ENCODE measurements around the gene TM6SF1.
A peak's percentile ranks its signal among the peaks of the same experiment; 100 is the strongest.
"Not testable (repeated sequence)": the region's sequence is repeated elsewhere in the genome, so short reads cannot be mapped to it uniquely, and the experiment has no call there.

Gene TM6SF1

DNA sequence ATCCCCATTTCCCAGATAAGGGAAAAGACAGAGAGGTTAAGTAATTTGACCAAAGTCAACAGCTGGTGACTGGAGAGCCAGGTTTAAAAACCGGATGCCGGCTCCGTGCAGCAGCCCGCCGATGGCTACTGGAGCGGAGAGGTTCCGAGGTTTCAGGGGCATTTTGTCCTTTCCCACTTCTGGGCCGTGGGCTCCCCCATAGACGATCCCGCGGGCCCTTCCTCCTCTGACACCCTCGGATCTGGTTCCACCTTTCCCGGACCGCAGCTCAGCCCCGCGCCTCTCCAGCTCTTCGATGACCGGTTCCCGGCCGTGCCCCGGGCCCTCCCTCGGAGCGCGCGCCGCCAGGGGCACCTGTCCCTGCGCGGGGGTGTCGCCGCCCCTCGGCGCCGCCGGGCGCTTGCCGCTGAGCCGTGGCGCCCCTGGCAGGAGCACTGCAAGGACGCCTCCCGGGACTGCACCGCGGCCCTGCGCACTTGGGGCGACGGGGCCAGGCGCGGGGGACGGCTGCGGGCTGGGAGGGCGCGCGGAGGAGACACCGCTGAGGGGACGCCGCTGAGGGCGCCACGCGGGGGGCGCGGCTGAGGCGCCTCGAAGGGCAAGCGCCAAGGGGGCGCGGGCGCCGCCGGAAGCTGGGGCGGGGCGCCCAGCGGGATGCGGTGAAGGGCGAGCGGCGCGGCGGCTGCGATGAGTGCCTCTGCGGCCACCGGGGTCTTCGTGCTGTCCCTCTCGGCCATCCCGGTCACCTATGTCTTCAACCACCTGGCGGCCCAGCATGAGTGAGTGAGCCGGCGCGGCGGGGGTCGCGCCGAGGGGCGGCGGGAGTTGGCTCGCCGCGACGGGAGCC lies at the start of gene TM6SF1:
TSS of gene TM6SF1 (plus strand) at position 652 of the 847 bp plus-strand sequence. CDS start at position 688, 36 bp downstream.
- DNase-seq (ENCODE audit: low read depth in 2 of 2): no peak

DNA sequence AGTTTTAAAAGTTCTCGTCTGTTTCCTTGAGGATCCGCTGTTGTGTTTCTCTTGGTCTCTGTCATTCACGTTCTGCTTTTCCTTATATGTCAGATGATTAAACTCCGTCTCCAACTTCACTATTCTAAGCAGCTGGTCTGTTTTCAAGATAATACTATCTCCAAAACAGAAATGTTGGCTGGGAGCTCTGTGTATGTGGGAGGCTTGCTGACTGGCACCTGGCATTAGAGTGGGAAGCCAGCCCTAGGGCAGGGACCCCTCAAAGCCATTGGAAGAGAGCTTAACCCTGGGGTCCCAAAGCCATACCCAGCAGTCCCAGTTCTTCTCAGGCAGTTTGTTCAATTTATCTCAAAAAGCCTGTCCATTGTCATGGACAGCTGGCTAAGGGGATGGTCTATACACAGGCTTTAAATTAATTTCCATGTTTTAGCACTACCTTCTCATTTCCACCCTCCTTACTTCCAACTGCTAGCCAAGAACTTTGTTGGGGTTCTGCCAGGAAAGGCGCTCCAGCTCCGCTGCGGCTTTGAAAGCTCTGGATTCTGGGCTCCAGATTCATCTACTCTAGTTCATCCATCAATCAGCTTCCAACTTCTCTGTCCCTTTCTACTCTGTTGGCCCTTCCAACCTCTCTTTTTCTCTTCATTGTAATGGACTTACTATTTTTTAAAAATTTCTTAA lies 49.6 kb upstream of the TM6SF1 start:
- DNase-seq (ENCODE audit: low read depth in 2 of 2): no peak

DNA sequence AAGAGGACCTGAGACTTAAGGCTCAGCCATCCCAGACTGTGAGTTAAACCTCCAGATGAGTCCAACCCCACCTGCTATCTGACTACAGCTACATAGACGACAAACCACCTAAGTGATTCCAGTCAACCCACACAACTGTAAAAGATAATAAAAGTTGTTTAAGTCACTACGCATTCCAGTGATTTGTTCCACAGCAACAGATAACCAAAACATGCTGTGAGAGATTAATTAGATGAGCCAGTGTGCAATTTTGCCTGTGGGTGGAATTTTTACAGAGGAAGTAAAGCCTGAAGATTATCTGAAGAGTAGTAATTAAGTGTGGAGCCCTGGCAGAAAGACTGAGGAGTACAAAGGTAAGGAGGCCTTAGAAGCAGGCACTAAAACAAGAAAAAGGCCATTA lies 45.8 kb upstream of the TM6SF1 start:
- no peak for DNase-seq (ENCODE audit: low read depth in 2 of 2)

DNA sequence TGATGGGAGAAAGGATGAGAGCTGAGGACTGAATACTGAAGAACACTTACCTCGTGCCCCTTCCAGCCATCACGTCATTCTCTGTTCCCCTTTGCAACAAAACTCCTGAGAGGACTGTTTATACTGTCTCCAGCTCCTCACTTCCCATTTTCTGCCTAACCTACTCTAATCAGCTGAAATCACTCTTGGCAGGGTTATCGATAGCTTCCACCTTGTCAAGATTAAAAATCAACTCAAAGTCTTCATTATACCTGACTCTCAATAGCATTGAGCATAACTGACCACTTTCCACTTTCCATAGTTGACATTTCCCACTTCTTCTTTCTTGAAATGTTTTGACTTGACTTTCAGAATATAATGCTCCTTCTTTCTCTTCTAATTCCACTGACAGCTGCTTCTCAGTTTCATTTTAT lies 44.7 kb upstream of the TM6SF1 start:
- no peak for DNase-seq (ENCODE audit: low read depth in 2 of 2)

DNA sequence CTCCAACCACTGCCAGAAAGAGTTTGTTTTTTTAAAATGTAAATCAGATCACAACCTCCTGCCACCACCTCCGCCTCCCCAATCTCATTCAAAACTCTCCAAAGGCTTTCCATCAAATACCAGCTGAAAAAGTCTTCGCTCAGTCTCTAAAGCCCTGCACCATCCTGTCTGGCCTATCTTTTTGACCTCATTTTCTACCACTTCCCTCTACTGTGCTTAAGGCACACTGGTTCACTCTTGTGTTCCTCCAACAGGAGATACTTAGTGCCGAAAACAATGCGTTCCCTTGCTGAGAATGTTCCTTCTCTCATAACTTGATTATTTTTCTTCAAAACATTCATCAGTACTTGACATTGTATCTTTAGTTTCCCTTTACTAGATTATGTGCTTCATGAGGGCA lies 43.9 kb upstream of the TM6SF1 start:
- no peak for DNase-seq (ENCODE audit: low read depth in 2 of 2)

DNA sequence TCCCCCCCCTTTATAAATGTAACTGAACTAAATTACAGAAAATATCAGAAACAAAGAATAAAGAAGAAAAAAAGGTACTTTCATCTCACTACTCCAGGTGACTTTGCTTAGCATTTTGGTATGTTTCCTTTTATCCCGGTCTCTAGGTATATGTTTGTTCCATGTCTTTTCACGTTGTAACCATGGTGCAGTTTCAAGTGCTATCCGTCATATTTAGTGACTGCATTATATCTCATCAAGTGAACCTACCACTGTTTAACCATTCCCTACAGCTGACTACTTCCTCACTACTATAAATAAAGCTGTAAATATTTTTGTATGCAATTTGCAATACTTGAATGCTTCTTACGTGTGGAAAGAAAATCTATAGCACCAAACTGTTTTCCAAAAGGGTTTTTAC lies 42.6 kb upstream of the TM6SF1 start:
- no peak for DNase-seq (ENCODE audit: low read depth in 2 of 2)

DNA sequence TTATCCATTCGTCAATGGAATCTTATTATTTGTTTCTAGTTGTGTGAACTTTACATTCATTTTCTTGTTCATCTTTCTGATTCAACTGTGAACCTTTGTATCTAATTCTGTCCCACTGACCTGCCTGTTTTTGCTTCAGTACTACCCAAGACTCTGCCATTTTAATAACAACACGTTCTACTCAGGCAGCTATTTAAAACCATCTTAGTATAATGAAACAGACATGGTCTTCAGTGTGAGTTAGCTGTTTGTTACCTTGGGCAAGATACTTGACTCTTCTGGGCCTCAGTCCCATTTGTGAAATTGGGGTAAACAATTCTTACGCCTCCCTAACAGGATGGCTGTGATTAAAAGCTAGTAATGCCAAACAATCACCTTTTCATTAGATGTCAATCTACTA lies 42.0 kb upstream of the TM6SF1 start:
- no peak for DNase-seq (ENCODE audit: low read depth in 2 of 2)

DNA sequence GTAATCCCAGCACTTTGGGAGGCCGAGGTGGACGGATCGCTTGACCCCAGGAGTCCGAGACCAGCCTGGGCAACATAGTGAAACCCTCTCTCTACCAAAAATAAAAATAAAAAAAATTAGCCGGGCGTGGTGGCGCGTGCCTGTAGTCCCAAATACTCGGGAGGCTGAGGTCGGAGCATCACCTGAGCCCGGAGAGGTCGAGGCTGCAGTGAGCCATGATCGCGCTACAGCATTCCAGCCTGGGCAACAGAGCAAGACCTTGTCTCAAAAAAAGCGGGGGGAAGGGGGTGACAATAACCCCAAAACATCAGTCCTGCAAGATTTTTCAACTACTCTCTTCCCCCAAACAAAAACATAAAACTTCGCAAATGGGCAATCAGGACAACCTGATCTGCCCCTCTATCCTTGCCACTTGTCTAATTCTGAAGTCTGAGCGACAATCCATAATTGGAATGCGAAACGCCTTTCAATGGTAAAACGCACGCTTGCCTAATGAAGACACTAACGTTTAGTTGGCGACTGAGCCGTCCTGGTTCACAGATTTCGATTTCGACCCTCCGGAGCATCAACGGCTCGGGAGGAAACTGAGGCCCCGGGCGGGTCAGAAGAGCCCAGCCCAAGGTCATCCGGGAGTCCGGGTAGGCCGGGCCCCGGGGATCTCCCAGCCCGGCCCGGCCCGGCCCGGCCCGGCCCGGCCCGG lies 41.3 kb upstream of the TM6SF1 start:
- DNase-seq (ENCODE audit: low read depth in 2 of 2): no peak

DNA sequence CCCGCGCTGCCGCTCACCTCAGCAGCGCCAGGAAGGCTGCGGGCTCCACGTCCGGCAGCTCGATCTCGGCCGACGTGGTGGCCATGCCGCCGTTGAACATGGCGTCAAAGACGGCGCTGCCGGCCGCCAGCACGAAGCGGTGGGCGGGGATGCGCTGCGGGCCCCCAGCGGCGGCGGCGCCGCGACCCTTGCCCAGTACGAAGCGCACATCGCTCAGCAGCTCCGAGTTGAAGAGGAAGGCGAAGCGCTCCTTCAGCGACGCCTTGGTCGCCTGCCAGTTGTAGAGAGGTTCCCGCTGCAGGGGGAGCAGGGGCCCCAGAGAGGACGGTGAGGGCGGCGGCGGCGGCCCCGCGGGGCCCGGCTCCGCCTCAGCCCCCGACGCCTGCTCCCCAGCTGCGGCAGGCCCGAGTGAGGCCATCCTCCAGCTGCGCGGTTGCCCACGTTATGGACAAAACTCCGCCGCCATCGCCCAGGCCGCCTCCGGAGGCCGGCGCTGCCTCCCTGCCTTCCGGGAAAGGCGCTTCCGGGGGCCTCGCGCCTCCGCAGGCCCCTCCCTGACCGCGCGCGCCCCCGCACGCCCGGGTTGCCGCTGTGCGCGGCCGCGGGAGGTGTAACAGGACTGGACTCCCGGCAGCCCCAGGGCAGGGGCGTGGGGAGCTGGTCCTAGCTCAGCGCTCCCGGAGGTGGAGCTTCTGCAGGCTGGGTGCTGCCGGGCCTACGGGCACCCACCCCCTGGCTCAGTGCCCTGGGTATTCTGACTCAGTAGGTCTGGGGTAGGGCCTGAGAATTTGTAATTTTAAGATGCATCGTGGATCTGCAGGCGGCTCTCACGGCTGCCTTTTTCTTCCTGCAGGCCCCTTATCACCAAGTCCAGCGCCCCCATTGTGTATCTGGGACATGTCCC lies 40.5 kb upstream of the TM6SF1 start, which contains the start of gene BTBD1:
TSS of gene BTBD1 (minus strand) at position 519 of the 904 bp plus-strand sequence. CDS start at position 418, 101 bp downstream.
- DNase-seq (ENCODE audit: low read depth in 2 of 2): peak; percentile 76 to 78

DNA sequence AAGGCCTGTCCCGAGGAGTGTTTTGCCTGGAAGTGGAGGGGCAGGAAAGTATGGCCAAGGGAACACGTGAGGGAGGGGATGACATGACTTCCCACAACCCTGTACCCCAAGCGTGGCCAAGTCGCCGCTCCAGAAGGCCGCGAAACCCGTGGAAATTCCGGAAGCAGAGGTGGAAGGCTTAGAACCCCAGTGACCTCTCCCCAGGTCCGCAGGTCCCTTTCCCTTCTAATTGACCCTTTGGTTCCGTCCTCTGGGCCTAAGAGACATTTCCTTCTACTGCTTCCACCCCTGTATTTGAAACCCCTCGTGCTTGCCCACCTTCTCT lies 39.8 kb upstream of the TM6SF1 start:
- no peak for DNase-seq (ENCODE audit: low read depth in 2 of 2)

DNA sequence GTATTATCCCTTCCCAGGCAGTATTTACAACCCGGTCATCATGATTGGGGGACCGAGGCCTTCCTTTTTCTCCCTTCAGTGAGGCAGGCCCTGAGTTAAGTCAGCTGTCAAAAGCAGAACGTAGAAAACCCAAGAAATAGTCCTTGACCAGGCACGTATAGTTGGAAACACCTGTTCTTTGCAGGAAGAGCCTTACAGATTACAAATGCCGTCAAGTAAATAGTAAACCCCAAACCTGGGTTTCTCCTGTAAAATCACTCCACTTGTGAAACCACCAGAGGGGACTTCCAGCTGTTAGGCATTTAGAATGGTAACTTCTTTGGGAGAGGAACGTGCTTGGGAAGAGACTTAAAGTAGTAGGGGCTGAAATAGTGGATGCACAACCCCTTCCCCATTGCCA lies 39.4 kb upstream of the TM6SF1 start:
- no peak for DNase-seq (ENCODE audit: low read depth in 2 of 2)

DNA sequence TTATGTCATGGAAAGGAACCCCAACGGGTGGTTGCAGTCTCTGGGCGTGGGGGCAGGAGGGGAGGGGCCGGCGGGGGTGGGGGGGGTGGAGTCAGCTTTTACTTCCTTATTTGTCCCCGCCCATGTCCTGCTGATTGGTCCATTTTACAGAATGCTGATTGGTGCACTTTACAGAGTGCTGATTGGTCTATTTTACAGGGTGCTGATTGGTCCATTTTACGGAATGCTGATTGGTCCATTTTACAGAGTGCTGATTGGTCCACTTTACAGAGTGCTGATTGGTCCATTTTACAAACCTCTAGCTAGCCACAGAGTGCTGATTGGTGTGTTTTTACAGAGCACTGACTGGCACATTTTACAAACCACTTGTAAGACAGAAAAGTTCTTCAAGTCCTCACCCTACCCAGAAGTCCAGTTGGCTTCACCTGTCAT lies 38.2 kb upstream of the TM6SF1 start:
- peak; percentile 13 to 20 for DNase-seq (ENCODE audit: low read depth in 2 of 2)

DNA sequence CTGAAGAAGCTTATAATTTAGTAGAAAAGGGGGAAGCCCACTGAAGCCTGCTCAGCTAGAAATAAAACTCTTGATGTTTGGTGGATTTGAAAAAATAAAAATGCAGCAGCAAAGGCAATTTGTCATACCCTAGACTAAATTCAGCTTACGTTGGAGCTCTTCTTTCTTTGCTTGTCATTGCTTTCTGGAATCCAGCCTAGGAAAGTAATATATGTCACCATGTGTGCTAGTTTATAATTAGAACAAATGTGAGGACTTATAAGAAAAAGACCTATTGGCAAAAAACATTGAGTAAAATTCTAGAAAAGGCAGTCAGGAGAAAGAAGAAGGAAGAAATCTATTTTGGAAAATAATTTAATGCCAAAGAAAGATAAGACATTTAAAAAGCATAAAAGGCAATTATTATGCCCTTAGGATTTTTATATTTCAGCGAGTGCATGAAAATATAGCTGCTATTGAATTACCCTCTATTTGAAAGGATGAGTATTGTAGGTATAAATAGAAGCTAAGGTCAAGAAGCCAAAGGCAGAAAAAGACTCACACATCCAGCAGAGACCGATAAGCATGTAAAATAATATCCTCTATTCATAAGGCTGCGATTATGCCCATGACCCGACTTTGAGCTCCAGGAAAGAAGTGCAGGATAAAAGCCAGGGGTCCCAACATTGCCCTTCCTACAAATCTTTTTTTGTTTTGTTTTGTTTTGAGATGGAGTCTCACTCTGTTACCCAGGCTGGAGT lies 29.8 kb upstream of the TM6SF1 start:
- no peak for DNase-seq (ENCODE audit: low read depth in 2 of 2)

DNA sequence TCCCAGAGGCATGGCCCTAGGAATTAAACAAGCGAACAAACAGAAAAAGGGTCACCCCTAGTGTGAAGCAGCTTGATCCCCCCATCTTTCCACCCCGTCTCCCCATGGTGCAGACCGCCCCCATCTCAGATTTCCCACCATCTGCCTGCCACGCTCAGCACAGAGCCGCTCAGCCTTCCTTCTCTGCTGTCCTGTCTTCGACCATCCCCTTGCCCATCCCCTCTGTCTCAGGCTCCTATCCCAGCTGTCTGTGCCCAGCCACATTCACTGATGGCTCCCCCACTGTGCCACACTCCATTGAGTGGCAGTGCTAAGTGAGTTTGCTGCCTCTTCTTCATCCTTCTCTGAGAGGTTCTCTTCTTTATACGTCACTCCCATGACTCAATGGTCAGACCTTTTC lies 28.7 kb upstream of the TM6SF1 start:
- no peak for DNase-seq (ENCODE audit: low read depth in 2 of 2)

DNA sequence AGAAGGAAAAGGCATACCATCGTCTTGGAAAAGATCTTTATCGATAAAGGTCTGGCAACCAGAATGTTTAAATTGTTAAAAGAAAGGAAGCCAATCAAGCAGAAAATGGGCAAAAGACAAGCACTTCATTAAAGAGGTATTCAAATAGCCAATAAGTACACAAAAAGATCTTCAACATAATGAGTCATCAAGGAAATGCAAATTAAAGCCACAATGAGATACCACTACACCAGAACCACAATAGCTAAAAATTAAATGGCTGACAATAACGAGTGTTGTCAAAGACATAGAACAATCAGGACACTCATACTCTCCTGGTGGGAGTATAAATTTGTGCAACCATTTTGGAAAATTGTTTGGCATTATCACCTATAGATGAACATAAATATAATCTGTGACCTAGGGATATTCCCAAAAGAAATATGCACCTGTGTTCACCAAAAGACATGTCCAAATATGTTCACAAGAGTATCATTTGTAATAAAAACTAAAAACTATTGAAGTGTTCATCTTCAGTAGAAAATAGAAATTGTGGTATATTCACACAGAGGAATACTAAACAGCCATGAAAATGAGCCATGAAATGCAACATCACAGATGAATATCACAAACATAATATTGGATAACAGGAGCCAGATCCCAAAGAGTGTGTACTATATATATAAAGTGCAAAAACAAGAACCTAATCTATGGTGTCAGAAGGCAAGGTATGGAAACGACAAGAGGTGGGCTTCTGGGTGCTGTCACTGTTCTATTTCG lies 26.0 kb upstream of the TM6SF1 start:
- no peak for DNase-seq (ENCODE audit: low read depth in 2 of 2)

DNA sequence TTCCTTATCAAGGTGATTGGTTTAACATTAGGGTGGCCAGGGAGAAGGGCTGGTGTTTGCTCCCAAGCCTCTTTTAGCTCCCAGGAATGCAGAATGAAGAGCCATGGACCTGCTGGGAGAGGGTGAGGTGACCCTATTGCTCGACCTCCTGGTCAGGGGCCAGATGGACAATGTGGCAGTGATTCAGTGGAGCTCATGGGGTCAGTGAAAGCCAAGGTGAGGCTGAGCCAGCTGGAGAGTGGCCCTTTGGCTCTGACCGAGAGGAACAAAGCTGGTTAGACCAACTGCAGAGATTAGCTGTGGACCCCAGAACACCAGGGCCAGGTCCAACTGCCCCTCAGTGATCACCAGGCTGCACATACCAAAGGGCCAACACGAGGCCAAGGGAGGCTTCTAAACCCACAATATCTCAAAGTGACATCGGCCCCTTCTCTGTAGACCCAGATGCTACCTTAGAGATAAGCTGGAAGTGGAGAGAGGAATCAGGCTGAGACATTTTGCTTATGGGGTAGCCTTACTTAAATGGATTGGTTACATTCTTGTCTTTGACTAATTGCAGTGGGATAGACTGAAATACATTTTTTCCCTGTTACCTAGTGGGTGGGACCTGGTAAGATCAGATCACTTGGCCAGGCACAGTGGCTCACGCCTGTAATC lies 24.6 kb upstream of the TM6SF1 start:
- DNase-seq (ENCODE audit: low read depth in 2 of 2): no peak

DNA sequence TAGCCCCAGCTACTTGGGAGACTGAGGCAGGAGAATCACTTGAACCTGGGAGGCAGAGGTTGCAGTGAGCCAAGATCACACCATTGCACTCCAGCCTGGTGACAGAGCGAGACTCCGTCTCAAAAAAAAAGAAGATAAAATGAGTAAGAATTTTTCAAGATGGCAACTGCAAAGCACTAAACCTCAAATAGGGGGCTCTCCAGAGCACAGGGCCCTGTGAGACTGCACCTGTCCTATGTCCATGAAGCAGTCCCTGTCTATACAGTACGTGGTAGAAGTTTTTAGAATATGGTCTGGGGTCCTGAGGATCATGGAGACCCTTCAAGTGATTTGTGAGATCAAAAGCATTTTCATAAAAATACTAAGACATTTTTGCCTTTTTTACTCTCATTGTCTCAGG lies 22.0 kb upstream of the TM6SF1 start:
- not testable (repeated sequence) for DNase-seq (ENCODE audit: low read depth in 2 of 2)

DNA sequence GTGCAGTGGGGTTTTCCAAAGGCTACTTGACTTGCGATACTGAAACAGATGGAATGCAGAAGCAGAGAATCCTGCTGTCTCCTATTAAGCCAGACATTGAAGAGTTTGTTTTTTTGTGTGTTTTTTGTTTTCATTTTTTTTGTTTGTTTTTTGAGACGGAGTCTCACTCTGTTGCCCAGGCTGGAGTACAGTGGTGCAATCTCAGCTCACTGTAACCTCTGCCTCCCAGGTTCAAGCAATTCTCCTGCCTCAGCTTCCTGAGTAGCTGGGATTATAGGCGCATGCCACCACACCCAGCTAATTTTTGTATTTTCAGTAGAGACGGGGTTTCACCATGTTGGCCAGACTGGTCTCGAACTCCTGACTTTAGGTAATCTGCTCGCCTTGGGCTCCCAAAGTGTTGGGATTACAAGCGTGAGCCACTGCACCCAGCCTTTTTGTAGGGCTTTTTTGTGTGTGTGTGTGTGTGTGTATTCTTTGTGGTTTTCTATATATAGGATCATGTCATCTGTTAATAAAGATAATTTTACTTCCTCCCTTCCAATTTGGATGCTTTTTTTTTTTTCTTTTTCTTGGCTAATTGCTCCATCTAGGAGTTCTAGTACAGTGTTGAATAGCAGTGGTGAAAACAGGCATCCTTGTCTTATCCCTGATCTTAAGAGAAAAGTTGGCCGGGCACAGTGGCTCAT lies 21.4 kb upstream of the TM6SF1 start:
- DNase-seq (ENCODE audit: low read depth in 2 of 2): not testable (repeated sequence)

DNA sequence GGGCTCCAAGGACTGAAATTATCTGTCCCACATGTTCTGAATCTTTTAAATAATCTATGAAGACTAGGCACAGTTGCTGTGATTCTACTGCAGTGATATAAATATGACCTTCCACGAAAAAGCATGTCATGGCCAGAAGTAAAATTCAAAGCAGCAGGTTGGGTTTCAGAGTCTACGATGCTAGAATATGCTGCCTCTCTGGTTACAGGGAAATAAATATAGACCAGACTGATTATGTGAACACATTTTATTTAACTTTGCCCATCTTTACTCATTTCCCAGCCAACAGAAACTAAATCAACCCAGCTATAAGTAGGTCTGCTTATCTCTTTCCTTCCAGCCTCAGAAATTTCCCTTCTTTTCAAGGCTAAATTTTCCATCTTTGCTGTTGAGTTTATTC lies 19.9 kb upstream of the TM6SF1 start:
- DNase-seq (ENCODE audit: low read depth in 2 of 2): no peak

All from stimulated activated CD8-positive, alpha-beta memory T cell treated with anti-CD3 and anti-CD28 coated beads, Interleukin-15, amount 100 ng/mL, for 4 hours (primary cell).